Stimulated activated CD8-positive, alpha-beta memory T cell treated with anti-CD3 and anti-CD28 coated beads, Interleukin-2, amount 100 ng/mL, for 48 hours (primary cell): ENCODE data around the gene NOXA1.
"Not testable (repeated sequence)": the region's sequence is repeated elsewhere in the genome, so short reads cannot be mapped to it uniquely, and the experiment has no call there.

Experiments used
- DNase-seq, 2 donors: peaks; one replicate each; pipeline ENCODE4 v3.0.0-alpha.2; 2020; ENCODE audit warnings: low read depth in 2 of 2

Gene NOXA1

GRCh38 chr9:137404961-137405567, 18.1 kb upstream of the NOXA1 start:
- no peak for DNase-seq

GRCh38 chr9:137405677-137406081, 17.5 kb upstream of the NOXA1 start:
- no peak for DNase-seq

GRCh38 chr9:137406085-137406760, 17.0 kb upstream of the NOXA1 start:
- DNase-seq: no peak

GRCh38 chr9:137406876-137407589, 16.2 kb upstream of the NOXA1 start:
- peak; percentile 52 to 55 for DNase-seq

GRCh38 chr9:137407590-137408300, 15.4 kb upstream of the NOXA1 start:
- no peak for DNase-seq

- DNase-seq: no peak
Measured at GRCh38 chr9:137408651-137409405, 14.4 kb upstream of the NOXA1 start.

GRCh38 chr9:137409515-137409914, 13.7 kb upstream of the NOXA1 start:
- DNase-seq: no peak

- DNase-seq: not testable (repeated sequence)
Measured at GRCh38 chr9:137410236-137410890, 12.8 kb upstream of the NOXA1 start.

- DNase-seq: no peak
Measured at GRCh38 chr9:137410891-137411249, 12.3 kb upstream of the NOXA1 start.

- no peak for DNase-seq
Measured at GRCh38 chr9:137411260-137411644, 11.9 kb upstream of the NOXA1 start.

- DNase-seq: peak; percentile 39 to 51
Measured at GRCh38 chr9:137411645-137412380, 11.4 kb upstream of the NOXA1 start.

- DNase-seq: no peak
Measured at GRCh38 chr9:137412431-137412830, 10.8 kb upstream of the NOXA1 start.

GRCh38 chr9:137415451-137415850, 7.7 kb upstream of the NOXA1 start:
- DNase-seq: no peak

- DNase-seq: no peak
Measured at GRCh38 chr9:137416006-137416562, 7.1 kb upstream of the NOXA1 start.

GRCh38 chr9:137416563-137417151, 6.5 kb upstream of the NOXA1 start:
- no peak for DNase-seq

- DNase-seq: no peak
Measured at GRCh38 chr9:137417161-137418021, 5.8 kb upstream of the NOXA1 start.

- no peak for DNase-seq
Measured at GRCh38 chr9:137421838-137422603, 1.2 kb upstream of the NOXA1 start.
